ENCODE measurements around the gene ARMC7. TPM values are rescaled to one million over a fixed set of nuclear protein-coding genes. Genes with fewer than 3 reads are reported as not detected.

ARMC7 gene
- total and polyA plus RNA-seq, 2 of the 13 experiments (the other 11 are each of a cell fraction or from before 2014, with no cell fraction given): 3.9 to 4.2 TPM

GRCh38 chr17:75109407-75110233 is at the start of gene ARMC7 (continued):
- TF ChIP-seq ZNF724P (CRISPR knock-in tag; IDR thresholded peaks at IDR 0.05; ENCODE audit: borderline replicate concordance) (0 out of 2 replicates have a peak, but pooled peaks have one; percentile 16), PLRG1 (conservative IDR thresholded peaks at IDR 0.05) (no peak), FOXO4 (CRISPR knock-in tag; conservative IDR thresholded peaks at IDR 0.05) (peak; percentile 93; the same call in 1 of the 2 replicates), ZIK1 (CRISPR knock-in tag; IDR thresholded peaks at IDR 0.05; ENCODE audit: borderline replicate concordance, low read depth) (no peak; the same call in 1 of the 2 replicates), KDM5B (CRISPR knock-in tag; IDR thresholded peaks at IDR 0.05; ENCODE audit: borderline replicate concordance) (peak; percentile 68), ZNF580 (CRISPR knock-in tag; IDR thresholded peaks at IDR 0.05; ENCODE audit: borderline replicate concordance, low read depth) (peak; percentile 57; the same call in 1 of the 2 replicates), AKNA (CRISPR knock-in tag; IDR thresholded peaks at IDR 0.05; ENCODE audit: borderline replicate concordance) (peak; percentile 80; the same call in 1 of the 2 replicates), ZBTB26 (CRISPR knock-in tag; IDR thresholded peaks at IDR 0.05; ENCODE audit: borderline replicate concordance) (peak; percentile 86; the same call in 1 of the 2 replicates), ARNTL (CRISPR knock-in tag; IDR thresholded peaks at IDR 0.05) (no peak; the same call in 1 of the 2 replicates), ZNF451 (CRISPR knock-in tag; IDR thresholded peaks at IDR 0.05) (peak; percentile 59; the same call in 1 of the 2 replicates), GABPB1 (CRISPR knock-in tag; IDR thresholded peaks at IDR 0.05) (peak; percentile 93), SP1 (IDR thresholded peaks at IDR 0.05) (no peak), SP1 (CRISPR knock-in tag; IDR thresholded peaks at IDR 0.05) (peak; percentile 66; the same call in 1 of the 2 replicates), ZNF766 (CRISPR knock-in tag; IDR thresholded peaks at IDR 0.05; ENCODE audit: borderline replicate concordance) (peak; percentile 79)
